GM12892 (cell line): ENCODE measurements around the gene SLC38A10.

Source experiments
- POLR2A ChIP-seq: IDR thresholded peaks from 2 replicates; pipeline ENCODE4 v1.6.1; 2011; ENCODE audit warnings: low read depth, low read length, control low read depth
- POLR2AphosphoS5 ChIP-seq: IDR thresholded peaks from 2 replicates; pipeline ENCODE4 v1.6.1; 2011; ENCODE audit warnings: low read depth, low read length, control low read depth
- TAF1 ChIP-seq: IDR thresholded peaks from 2 replicates; pipeline ENCODE4 v1.6.1; 2011; ENCODE audit warnings: low read depth, mild to moderate bottlenecking, control low read depth, low read length, borderline replicate concordance

DNA sequence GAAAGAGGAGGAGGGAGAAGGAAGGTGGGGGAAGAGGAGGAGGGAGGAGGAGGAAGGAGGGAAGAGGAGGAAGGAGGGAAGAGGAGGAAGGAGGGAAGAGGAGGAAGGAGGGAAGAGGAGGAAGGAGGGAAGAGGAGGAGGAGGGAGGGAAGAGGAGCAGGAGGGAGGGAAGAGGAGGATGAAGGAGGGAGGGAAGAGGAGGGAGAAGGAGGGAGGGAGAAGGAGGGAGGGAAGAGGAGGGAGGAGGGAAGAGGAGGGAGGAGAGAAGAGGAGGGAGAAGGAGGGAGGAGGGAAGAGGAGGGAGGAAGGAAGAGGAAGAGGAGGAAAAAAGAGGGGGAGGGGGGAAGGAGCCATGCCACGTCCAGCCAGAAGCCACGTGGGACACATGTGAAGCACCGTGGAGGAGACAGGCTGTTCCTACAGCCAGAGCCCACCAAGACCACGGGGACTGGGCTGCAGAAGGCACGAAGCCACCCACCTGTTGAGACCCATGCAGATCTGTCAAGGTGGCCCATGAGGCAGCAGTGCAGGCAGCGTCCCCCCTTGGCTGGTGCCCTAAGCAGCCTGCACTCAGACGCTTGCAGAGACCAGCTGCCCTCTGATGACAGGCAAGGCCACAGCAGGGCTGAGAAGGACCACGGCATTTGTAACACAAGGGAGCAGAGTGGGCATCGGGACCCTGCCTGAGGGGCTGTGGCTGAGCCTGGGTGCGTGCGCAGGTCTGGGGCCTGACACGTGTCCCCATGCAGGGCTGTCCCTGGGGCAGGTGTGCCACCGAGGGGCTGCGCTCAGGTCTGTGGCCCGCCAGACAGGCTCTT is 45.7 kb downstream of the SLC38A10 start:
- no peak for TF ChIP-seq TAF1
- TF ChIP-seq POLR2A = no peak; the same call in 1 of the 2 replicates
- TF ChIP-seq POLR2AphosphoS5 = peak; percentile 19; the same call in 1 of the 2 replicates
